Spinal cord (tissue), 10 donors: ENCODE data around the gene PGAP2. TPM values are rescaled to one million over a fixed set of nuclear protein-coding genes. Genes with fewer than 3 reads are reported as not detected.

Source experiments
- DNase-seq, 6 donors: peaks; one replicate each; pipeline versions ENCODE4 v3.0.0 to v3.0.0-alpha.2; 2013 to 2015; ENCODE audit warnings: low spot score in 6 of 6, low read depth in 4 of 6
- H3K27ac ChIP-seq: one replicate; pipeline ENCODE4 v1.5.1; 2013; ENCODE audit warnings: low read depth, low read length, control low read depth
- H3K27me3 ChIP-seq: one replicate; pipeline ENCODE4 v1.6.1; 2013; ENCODE audit warnings: low read length; ENCODE audit not compliant: control insufficient read depth, insufficient read depth
- H3K36me3 ChIP-seq: one replicate; pipeline ENCODE4 v1.6.1; 2013; ENCODE audit warnings: low read length; ENCODE audit not compliant: control insufficient read depth, insufficient read depth
- H3K4me1 ChIP-seq: one replicate; pipeline ENCODE4 v1.6.1; 2013; ENCODE audit warnings: low read length; ENCODE audit not compliant: control insufficient read depth, insufficient read depth
- H3K4me3 ChIP-seq: one replicate; pipeline ENCODE4 v1.5.1; 2013; ENCODE audit warnings: low read depth, low read length, control low read depth
- H3K9me3 ChIP-seq: one replicate; pipeline ENCODE4 v1.6.1; 2013; ENCODE audit warnings: low read length; ENCODE audit not compliant: control insufficient read depth, insufficient read depth
- WGBS: methylation state at CpG from one replicate; pipeline ENCODE4 v1.1.5; 2013; ENCODE audit warnings: missing lambda C conversion rate; ENCODE audit not compliant: insufficient coverage; 5-methylcytosine and 5-hydroxymethylcytosine counted together
- polyA plus RNA-seq, 2 donors: library from polyadenylated mRNA; unstranded; fragments of 120-200 nt; gene quantifications; one replicate each; pipeline ENCODE4 v1.2.1, GENCODE V29; 2013; ENCODE audit not compliant: insufficient read length in 2 of 2
- total RNA-seq, 2 donors: library from RNA; depleted of rRNA in 1 of 2; stranded (reverse); fragments of 120-200 nt in 1 of 2; fragments of >200 nt in 1 of 2; gene quantifications; one replicate each; pipeline versions ENCODE4 v1.2.3 to v1.2.4, GENCODE V29; 2013 to 2014
- donor health status: healthy.

The PGAP2 gene
- total and polyA plus RNA-seq, 4 donors, result 9.5 to 46.5 (median 21.2) TPM

- H3K4me1 ChIP-seq, result peaks cover 14% of the 10 kb centered on the region
- 100% methylated on average over 2 of the region's 3 CpGs for whole genome bisulfite sequencing
- no peaks in the 10 kb centered on the region for H3K9me3 ChIP-seq
- DNase-seq, result no peak
- H3K4me3 ChIP-seq, result no peak overlapping the region
- no peak overlapping the region for H3K27ac ChIP-seq
- H3K36me3 ChIP-seq, result peaks cover 28% of the 10 kb centered on the region
- no peaks in the 10 kb centered on the region for H3K27me3 ChIP-seq
These were observed 21.7 kb downstream of the PGAP2 start for GRCh38 chr11:3830088-3830487.

GRCh38 chr11:3830730-3831129, 22.4 kb downstream of the PGAP2 start:
- DNase-seq, result no peak
- no peak overlapping the region for H3K27ac ChIP-seq
- WGBS, result no CpG with 5 or more reads among the region's 1 CpG
- H3K9me3 ChIP-seq, result no peaks in the 10 kb centered on the region
- peaks cover 14% of the 10 kb centered on the region for H3K4me1 ChIP-seq
- H3K27me3 ChIP-seq, result no peaks in the 10 kb centered on the region
- peaks cover 23% of the 10 kb centered on the region for H3K36me3 ChIP-seq
- no peak overlapping the region for H3K4me3 ChIP-seq

- Histone ChIP-seq H3K36me3 (peaks cover 22% of the 10 kb centered on the region), H3K4me3 (no peak overlapping the region), H3K27me3 (no peaks in the 10 kb centered on the region), H3K27ac (no peak overlapping the region), H3K9me3 (no peaks in the 10 kb centered on the region), H3K4me1 (peaks cover 13% of the 10 kb centered on the region)
- WGBS, result 70% methylated on average over 8 of the region's 13 CpGs
- no peak for DNase-seq
These were observed 23.2 kb downstream of the PGAP2 start for GRCh38 chr11:3831378-3832239.

GRCh38 chr11:3832816-3833215, 24.5 kb downstream of the PGAP2 start:
- Histone ChIP-seq H3K36me3 (peaks cover 14% of the 10 kb centered on the region), H3K4me3 (no peak overlapping the region), H3K9me3 (no peaks in the 10 kb centered on the region), H3K27ac (no peak overlapping the region), H3K4me1 (peaks cover 1% of the 10 kb centered on the region), H3K27me3 (no peaks in the 10 kb centered on the region)
- no peak for DNase-seq
- 80% methylated on average over 1 of the region's 2 CpGs for WGBS

- no peaks in the 10 kb centered on the region for H3K4me1 ChIP-seq
- DNase-seq, result no peak
- H3K27me3 ChIP-seq, result no peaks in the 10 kb centered on the region
- WGBS, result 100% methylated on average over 1 of the region's 2 CpGs
- no peaks in the 10 kb centered on the region for H3K9me3 ChIP-seq
- H3K27ac ChIP-seq, result no peak overlapping the region
- H3K36me3 ChIP-seq, result peaks cover 11% of the 10 kb centered on the region
- no peak overlapping the region for H3K4me3 ChIP-seq
These were observed 25.1 kb downstream of the PGAP2 start for GRCh38 chr11:3833449-3833848.

- Histone ChIP-seq H3K27me3 (no peaks in the 10 kb centered on the region), H3K36me3 (peaks cover 11% of the 10 kb centered on the region), H3K9me3 (no peaks in the 10 kb centered on the region), H3K27ac (no peak overlapping the region), H3K4me1 (peaks cover 3% of the 10 kb centered on the region), H3K4me3 (no peak overlapping the region)
- no peak for DNase-seq
- 84% methylated on average over 4 of the region's 4 CpGs for WGBS
These were observed 25.9 kb downstream of the PGAP2 start for GRCh38 chr11:3834349-3834663.

- DNase-seq, result no peak
- H3K27ac ChIP-seq, result no peak overlapping the region
- peaks cover 7% of the 10 kb centered on the region for H3K36me3 ChIP-seq
- H3K27me3 ChIP-seq, result no peaks in the 10 kb centered on the region
- WGBS, result 89% methylated on average over 3 of the region's 7 CpGs
- H3K4me1 ChIP-seq, result peaks cover 8% of the 10 kb centered on the region
- H3K9me3 ChIP-seq, result no peaks in the 10 kb centered on the region
- no peak overlapping the region for H3K4me3 ChIP-seq
These were observed 26.5 kb downstream of the PGAP2 start for GRCh38 chr11:3834664-3835461.

GRCh38 chr11:3835751-3836150, 27.4 kb downstream of the PGAP2 start:
- peaks cover 13% of the 10 kb centered on the region for H3K4me1 ChIP-seq
- no peak overlapping the region for H3K4me3 ChIP-seq
- WGBS, result 77% methylated on average over 4 of the region's 4 CpGs

GRCh38 chr11:3836903-3837302, 28.5 kb downstream of the PGAP2 start:
- WGBS, result 100% methylated on average over 4 of the region's 5 CpGs
- peaks cover 14% of the 10 kb centered on the region for H3K4me1 ChIP-seq

More at GRCh38 chr11:3835751-3836150, 27.4 kb downstream of the PGAP2 start:
- H3K27me3 ChIP-seq, result no peaks in the 10 kb centered on the region
- no peaks in the 10 kb centered on the region for H3K9me3 ChIP-seq
- no peak for DNase-seq
- H3K36me3 ChIP-seq, result peaks cover 7% of the 10 kb centered on the region
- no peak overlapping the region for H3K27ac ChIP-seq

More at GRCh38 chr11:3836903-3837302, 28.5 kb downstream of the PGAP2 start:
- Histone ChIP-seq H3K9me3 (no peaks in the 10 kb centered on the region), H3K27me3 (no peaks in the 10 kb centered on the region), H3K4me3 (no peak overlapping the region), H3K27ac (no peak overlapping the region), H3K36me3 (peaks cover 7% of the 10 kb centered on the region)
- no peak for DNase-seq
